Thyroid gland (tissue), 4 donors: ENCODE results near the gene ASB15.

ENCODE experiments used
- CTCF ChIP-seq, 6 experiments: fragments of 200-600 bp in 3 of 6; fragments of 450-650 bp in 3 of 6; sonication (generic) in 3 of 6; IDR thresholded peaks; one replicate each; pipeline ENCODE4 v1.5.1; 2016 to 2019; ENCODE audit warnings: antibody characterized with exemption in 6 of 6, mild to moderate bottlenecking in 2 of 6, inconsistent platforms in 1 of 6, moderate library complexity in 1 of 6
- POLR2A ChIP-seq, 2 donors: fragments of 450-650 bp; IDR thresholded peaks; one replicate each; pipeline ENCODE4 v1.6.1; 2017; ENCODE audit warnings: antibody characterized with exemption in 2 of 2, mild to moderate bottlenecking in 2 of 2, moderate library complexity in 1 of 2

DNA sequence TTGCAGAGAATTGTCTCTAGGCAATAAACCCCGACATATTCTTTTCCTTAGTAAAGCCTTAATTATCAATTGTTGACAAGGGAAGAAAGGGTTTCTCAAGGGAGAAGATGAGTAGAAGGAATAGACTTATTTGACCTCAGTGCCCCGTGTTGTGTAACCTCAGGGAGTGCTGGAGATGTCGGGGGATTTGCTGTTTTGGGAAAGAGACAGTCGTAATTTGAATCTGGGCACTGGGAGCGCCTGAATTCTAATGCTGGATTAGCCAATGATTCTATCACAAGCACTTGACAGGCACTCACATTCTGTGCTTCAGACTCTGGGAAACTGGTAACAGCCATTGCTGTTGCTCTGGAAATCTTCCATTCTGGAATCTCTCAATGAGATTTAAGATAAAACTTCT is 40.3 kb downstream of the ASB15 start:
- TF ChIP-seq CTCF (IDR thresholded peaks at IDR 0.05) (no peak), POLR2A (IDR thresholded peaks at IDR 0.05) (no peak)
